GM18951 (cell line): Measurements from ENCODE around the gene FAM186B.

Experiments
- POLR2A ChIP-seq: IDR thresholded peaks from 4 replicates; pipeline ENCODE4 v1.6.1; 2011; ENCODE audit warnings: mild to moderate bottlenecking; ENCODE audit not compliant: insufficient read length, insufficient read depth; ENCODE audit errors: extremely low read depth
- in situ Hi-C: fragments of 300-500 bp; cut with MboI; formaldehyde crosslinking; loops from one replicate; pipeline ENCODE4 v1.12.0; 2022; ENCODE audit warnings: low sequenced_read_pairs, mixed read lengths, inconsistent platforms; ENCODE audit not compliant: unreplicated experiment

Gene FAM186B

GRCh38 chr12:49609875-49610154 lies 4.4 kb upstream of the FAM186B start:
- no peak for TF ChIP-seq POLR2A
- in situ Hi-C loops = no loop called here

- in situ Hi-C loops = no loop called here
- TF ChIP-seq POLR2A = no peak
Observed at GRCh38 chr12:49609059-49609874, 3.8 kb upstream of the FAM186B start.

GRCh38 chr12:49604856-49605255 lies 583 bp downstream of the FAM186B start:
- in situ Hi-C loops = no loop called here
- TF ChIP-seq POLR2A = no peak

- TF ChIP-seq POLR2A = no peak
- in situ Hi-C loops = no loop called here
Observed at GRCh38 chr12:49603721-49604120, 1.7 kb downstream of the FAM186B start.

- in situ Hi-C loops = no loop called here
- TF ChIP-seq POLR2A = no peak
Observed at GRCh38 chr12:49599961-49600360, 5.5 kb downstream of the FAM186B start.

GRCh38 chr12:49598527-49598926 lies 6.9 kb downstream of the FAM186B start:
- in situ Hi-C loops = no loop called here
- no peak for TF ChIP-seq POLR2A

GRCh38 chr12:49588721-49589516 lies 16.5 kb downstream of the FAM186B start:
- in situ Hi-C loops = no loop called here
- TF ChIP-seq POLR2A = no peak

- in situ Hi-C loops = no loop called here
- TF ChIP-seq POLR2A = no peak
Observed at GRCh38 chr12:49588281-49588680, 17.2 kb downstream of the FAM186B start.

- no peak for TF ChIP-seq POLR2A
- in situ Hi-C loops = no loop called here
Observed at GRCh38 chr12:49587174-49587908, 18.1 kb downstream of the FAM186B start.

- TF ChIP-seq POLR2A = no peak
- in situ Hi-C loops = no loop called here
Observed at GRCh38 chr12:49585477-49586459, 19.7 kb downstream of the FAM186B start.

- no peak for TF ChIP-seq POLR2A
- in situ Hi-C loops = no loop called here
Observed at GRCh38 chr12:49584591-49584990, 20.8 kb downstream of the FAM186B start.

- TF ChIP-seq POLR2A = no peak
- in situ Hi-C loops = no loop called here
Observed at GRCh38 chr12:49583366-49584094, 21.9 kb downstream of the FAM186B start.
